GM21576 (cell line): Measurements from ENCODE around the gene PPP2R2C.

ENCODE experiments used
- ATAC-seq: cut with Tn5 transposase; IDR thresholded peaks from one replicate; pipeline ENCODE4 v1.9.1; 2021; ENCODE audit warnings: mild to moderate bottlenecking, moderate library complexity; ENCODE audit not compliant: unreplicated experiment

Gene PPP2R2C

DNA sequence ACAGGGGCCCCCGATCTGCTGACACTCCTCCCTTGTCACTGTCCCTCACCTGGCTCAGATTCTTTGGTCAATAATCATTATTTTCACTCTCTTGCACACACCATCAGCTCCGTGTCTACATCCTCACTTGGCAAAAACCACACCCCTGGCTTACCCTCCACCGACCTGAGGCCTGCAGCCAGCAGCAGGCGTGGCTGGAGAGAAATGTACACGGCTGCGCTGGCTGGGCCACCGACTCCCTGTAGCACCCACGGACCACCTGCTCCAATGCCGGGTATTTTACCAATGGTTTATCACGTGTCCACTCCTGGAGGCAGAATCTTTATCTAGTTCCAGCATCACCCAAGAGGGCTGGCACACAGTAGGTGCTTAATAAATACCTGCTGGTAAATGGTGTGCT lies 104.3 kb downstream of the PPP2R2C start:
- ATAC-seq, result no peak

DNA sequence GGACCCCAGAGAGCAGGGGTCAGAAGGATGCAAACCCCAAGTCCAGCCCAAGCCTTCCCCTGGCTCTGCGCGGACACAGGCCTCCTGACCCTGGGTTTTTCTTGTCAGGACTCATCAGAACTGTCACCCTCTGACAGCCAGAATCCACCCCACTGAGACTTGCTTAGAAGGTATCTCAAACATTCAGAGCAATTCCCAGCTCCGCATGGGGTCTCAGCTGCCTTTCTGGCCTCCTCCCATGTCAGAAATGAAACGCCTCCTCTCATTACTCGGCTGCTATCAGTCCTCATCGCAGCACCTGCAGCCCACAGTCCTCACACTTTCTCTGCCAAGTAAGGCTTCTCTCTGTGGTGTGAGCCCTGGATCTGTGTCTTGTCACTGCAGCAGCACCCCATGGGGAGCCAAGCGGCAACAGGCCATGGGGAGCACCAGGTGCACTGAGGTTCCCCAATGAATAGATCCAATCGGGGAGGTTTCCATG lies 105.0 kb downstream of the PPP2R2C start:
- ATAC-seq, result no peak

DNA sequence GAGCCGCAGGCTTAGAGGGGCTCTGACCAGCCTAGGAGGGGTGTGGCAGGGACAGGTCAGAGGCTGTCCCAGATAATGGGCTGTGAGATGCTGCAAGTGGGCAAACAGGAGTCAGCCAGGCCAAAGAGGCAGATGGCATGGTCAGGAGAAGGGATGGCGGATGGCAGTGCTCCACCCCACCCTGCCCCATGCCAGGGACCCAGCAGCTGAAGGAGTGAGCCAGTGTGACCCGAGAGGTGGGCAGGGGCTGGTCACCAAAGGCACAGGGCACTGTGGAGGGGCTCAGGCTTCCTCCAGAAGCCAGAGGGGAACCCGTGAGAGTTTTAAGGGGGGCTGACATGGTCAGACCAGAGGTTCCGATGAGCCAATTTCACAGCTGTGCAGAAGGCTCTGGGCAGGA lies 105.8 kb downstream of the PPP2R2C start:
- no peak for ATAC-seq

DNA sequence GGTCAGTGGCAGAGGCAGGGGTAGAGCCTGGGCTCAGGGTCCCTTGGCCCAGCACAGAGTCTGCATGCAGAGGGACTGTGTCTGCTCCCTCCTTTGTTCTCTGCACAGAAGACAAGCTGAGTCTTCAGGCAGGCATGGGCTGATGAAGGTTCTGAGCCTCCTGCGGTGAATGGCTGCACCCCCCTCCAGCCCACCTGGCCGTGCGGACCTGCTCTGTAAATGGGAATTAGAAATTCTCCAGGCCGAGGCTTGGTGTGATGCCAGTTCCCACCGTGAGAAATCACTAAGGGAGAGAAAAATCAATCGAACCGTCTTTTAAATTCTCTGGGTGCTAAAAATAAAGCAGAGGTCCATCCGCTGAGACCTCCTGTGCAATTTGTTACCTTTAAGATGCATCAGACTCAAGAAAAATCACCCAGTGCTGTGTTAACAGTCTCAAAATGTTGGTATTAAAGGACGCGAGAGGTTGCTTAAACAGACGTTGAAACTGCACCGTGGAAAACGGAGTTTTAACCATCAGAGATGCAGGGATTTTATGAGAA lies 106.8 kb downstream of the PPP2R2C start:
- no peak for ATAC-seq

DNA sequence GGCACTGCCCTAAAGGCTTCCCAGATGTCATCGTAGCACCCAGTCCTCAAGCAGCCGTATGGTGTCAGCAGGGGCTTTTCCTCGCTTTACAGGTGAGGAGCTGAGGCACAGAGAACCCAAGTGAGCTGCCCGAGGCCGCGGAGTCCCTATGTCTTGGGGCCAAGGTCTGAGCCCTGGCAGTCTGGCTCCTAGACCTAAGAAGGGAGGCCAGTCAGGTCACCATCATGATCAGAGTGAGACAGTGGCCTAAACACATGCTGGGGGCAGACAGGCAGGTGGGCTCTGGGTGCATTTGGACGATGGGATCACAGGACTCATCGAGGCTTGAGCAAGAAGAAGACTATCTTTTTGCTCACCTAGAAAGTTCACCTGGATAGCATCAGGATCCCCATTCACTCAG lies 107.8 kb downstream of the PPP2R2C start:
- no peak for ATAC-seq

DNA sequence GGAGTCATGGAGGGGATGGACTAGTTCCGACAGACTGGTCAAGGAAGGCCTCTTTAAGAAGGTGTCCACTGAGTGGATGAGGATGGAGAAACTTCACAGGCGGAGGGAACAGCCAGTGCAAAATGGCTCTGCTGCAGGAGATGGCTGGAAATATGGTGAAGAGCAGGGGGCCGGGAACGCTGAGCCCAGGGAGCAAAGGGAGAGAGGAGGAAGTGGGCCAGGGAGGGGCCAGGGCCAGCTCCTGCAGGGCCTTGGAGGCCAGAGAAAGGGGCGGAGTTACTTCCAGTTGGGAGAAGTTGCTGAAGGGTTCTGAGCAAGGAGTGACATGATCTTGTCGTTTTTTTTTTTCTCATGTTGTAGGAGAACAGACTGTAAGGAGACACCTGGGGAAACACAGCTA lies 108.3 kb downstream of the PPP2R2C start:
- ATAC-seq, result no peak

DNA sequence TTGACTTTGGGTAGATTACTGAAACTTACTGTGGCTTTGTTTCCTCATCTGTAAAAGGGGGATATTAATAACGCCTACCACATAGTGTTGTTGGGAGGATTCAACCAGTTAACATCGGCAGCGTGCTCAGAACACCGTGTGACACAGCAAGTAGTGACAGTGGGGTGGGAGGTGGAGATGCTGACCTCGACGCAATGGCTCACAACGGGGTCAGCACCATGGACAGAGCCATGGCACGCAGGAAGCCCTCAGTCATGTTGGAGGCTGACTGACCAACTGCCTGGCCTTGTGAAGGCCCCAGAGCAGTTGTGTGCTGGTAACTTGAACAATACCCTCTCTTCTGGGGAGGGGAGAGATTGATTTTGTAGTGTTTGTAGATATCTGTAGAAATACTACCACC lies 109.5 kb downstream of the PPP2R2C start:
- ATAC-seq, result no peak

DNA sequence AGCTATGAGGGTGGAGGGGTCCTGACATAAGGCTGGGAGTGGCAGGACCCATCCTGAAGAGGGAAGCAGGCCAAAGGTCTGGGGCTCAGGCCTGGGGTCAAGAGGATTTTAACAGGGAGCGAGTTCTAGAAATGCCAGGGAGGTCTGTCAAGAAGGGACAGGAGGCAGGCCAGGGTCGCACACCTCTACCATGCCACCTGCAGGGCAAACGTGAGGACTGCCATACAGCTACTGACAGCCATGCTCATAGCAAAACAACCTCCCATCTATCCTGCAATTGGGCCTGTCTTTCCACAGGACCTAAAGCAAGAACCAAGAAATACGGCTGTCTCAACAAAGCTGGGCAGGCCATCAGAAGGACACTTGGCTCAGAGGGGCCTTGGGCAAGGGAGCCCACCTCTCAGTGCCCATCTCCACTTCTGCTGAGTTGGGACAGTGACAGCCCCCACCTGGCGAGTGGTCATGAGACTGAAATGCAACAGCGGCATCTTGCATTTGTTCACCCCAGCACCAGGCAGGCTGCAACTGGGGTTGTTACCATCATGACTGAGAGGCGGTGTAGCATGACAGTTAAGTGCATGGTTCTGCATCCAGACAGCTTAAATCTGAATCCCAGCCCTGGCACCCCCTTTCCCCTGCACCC lies 110.0 kb downstream of the PPP2R2C start:
- no peak for ATAC-seq

DNA sequence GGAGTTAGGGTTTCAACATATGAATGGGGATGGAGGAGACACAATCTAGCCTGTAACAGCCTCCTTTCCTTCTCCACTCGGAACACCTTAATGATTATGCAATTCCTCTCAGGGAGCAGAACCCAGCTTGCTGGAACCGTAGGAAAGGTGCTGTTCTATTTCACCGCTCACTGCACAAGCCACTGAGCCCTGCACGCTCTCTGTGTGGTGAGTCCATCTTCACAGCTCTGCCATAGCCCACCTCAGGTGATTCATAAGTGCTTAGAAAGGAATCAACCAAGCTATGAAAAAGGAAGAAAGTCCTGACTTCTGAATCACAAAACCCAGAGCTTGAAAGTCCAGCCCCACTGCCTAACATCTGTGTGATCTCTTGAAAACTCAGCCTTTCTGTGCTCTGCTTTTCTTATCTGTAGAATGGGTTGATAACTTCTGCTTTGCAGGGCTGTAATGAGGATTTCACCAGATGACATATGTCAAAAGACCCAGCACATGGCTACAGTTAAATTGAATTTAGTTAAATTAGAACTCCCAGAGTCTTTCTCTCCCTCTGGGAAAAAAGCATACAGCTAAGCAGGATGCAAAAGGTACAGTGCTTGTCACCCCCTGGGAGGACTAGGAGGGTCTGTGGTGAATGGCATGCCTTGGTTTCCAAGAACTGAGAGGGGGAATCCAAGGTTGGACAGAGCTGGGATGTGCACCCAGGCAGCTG lies 111.2 kb downstream of the PPP2R2C start:
- ATAC-seq, result no peak

DNA sequence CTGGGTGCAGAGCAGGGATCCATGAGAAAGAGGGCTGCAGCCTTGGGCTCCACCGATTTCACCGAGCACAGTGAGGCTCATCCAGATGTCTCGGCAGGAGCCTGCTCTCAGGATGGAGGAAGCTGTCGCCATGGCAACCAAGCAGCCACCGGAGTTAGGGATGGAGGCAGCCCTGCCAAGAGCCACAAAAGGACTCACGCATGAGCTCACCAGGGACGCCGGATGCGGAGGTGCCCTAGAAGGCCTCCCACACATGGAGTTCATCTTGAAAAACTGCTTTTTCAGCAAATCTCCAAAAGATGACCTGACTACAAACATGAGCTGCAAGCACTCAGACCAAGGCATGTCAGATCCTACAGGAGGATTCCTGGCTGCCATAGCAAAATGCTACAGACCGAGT lies 112.0 kb downstream of the PPP2R2C start:
- ATAC-seq, result no peak

DNA sequence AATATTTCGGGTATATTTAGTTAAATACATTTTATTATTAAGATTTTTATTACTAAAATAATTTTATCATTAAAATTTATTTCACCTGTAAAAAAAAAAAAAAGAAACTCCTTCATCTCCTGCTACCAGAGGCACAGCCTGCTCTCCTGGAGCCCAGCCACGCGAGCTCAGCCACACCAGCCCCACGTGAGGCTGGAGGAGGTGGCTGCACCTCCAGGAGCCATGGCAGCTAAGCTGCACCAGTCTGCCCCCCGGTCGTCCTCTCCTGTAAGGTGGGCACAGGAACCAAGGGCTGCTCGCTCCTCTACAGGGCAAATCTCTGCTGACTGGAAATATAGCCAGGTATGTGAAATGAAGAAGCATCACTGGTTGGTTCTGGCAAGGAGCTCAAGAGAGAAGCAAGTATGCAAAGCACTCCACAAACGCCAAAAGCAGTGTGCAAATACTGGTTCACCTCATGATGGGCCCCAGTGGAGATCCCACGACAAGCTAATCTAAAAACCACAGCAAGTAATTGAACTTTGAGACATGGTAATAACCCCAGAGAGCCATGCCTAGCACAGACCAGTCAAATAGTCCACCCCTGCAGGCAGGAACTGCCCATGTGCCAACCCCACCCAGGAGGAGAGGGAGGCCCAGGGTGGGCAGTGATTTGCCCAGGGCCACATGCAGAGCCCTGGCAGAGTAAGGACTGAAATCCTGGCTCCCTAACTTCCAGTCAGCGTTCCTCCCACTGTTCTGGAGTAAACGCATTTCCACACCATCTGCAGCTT lies 112.7 kb downstream of the PPP2R2C start:
- ATAC-seq, result no peak

DNA sequence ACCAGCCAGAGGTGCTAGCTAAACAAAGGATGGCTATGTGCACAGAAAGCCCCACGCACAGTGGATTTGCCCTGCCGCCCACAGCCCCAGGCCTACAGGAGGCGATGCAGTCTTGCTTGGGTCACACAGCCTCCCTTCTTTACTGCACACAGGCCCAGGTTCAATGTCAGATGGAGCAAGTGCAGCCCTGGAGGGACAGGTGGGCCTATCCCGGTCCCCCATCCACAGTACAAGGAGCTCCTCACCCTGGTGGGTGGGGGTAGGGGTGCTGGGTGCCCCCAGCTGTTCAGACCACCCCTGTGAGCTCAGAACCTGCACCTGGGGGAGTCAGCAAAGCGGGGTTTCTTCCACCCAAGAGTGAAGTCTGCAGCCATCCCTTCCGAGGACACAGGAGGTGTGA lies 114.9 kb downstream of the PPP2R2C start:
- ATAC-seq, result no peak

DNA sequence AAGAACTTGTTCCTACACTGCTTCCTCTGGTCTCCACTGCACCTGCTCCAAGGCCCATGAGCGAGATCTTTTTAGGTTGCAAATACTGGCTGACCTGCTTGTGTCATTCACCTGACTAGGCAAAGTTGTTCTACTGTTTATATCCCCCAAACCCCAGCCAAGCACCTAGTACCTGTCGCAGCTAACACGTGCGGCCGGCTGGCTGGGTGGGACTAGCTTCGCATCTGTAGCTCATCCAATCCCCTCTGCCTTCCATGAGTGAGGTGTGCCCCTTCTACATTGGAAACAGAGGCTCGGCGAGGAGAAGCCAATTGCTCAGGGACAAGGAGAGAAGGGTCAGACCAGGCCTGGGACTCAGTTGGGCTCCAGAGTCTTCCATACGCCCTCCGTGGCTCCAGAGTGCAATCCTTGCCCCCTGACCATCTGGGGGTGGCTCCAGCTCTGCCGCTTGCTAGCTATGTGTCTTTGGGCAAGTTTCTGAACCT lies 116.3 kb downstream of the PPP2R2C start:
- ATAC-seq, result no peak

DNA sequence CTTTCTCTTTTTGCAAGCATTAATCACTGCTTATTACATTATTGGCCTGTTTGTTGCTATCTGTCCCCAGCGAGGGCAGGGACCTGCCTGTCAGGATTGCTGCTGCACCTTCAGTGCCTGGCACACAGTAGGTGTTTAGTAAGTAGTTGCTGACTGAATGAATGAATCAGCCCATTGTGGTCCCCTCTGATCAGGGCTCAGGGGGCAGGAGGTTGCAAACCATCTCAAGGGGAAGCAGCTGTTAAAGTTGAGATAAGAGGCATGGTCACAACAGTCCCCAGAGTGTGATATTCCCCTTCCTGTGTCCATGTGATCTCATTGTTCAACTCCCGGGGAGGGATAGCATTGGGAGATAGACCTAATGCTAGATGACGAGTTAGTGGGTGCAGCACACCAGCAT lies 117.4 kb downstream of the PPP2R2C start:
- no peak for ATAC-seq

DNA sequence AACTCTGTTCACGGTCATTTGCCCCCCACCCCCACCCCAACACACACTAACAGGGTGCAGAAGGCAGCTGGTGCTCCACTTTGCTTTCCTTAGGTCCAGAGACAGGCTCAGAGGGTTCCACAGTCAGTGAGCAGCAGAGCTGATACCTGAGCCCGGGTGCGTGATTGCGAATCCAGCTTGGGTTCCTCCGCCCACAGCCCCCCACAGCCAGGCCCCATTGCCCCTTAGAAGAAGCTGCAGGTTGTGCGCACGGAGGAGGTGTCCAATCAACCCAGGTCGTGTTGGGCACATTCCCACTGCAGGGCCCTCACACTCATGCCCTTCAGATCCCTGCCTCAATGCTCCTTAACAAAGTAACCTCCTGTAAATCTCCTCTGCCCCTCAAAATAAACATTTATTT lies 117.8 kb downstream of the PPP2R2C start:
- no peak for ATAC-seq

DNA sequence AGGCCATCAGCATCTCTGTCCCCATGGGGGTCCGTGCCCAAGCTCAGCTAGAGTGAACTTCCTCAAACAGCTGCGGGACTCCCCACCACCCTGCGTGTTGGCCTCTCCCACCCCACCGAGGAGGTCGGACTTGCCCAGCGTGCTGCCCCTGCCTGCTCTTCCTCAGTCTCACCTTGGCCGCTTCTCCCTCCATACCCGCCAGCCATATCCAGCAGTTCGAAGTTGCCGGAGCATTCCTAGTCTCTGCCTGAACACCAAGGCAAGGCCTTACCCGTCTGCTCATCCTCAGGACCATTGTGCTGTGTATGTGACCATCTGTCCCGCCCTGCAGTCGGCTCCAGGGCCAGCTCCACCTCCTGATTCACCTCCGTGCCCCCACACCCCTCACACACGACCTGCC lies 118.3 kb downstream of the PPP2R2C start:
- ATAC-seq, result no peak

DNA sequence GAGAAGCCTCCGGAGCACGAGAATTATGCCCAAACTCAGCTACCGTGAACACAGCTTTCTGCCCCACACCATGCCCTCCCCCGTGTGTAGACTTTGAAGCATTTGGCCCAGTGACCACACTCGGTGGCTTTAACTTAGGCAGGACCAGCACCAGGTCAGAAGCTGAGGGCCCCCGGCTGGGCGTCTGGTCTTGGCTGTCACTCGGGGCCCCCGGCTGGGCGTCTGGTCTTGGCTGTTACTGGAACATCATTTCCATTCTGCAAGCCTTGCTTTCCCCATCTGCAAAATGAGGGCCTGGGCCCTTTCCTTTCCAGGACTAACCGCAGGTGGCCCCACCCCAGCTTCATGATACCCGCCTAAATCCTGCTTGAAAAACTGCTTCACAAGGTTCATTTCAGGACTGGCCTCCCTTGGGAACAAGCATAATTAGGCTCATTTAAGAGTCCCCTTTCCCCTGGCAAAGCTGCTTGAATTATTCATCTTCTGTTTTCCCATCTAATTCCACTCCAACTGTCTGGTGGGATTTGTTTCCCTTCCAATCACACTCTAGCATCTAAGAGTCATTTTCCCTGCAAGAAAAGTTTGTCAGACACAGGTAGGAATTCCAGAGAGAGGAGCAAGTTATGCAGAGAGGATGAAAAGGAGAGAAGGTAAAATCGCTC lies 120.3 kb downstream of the PPP2R2C start:
- no peak for ATAC-seq

DNA sequence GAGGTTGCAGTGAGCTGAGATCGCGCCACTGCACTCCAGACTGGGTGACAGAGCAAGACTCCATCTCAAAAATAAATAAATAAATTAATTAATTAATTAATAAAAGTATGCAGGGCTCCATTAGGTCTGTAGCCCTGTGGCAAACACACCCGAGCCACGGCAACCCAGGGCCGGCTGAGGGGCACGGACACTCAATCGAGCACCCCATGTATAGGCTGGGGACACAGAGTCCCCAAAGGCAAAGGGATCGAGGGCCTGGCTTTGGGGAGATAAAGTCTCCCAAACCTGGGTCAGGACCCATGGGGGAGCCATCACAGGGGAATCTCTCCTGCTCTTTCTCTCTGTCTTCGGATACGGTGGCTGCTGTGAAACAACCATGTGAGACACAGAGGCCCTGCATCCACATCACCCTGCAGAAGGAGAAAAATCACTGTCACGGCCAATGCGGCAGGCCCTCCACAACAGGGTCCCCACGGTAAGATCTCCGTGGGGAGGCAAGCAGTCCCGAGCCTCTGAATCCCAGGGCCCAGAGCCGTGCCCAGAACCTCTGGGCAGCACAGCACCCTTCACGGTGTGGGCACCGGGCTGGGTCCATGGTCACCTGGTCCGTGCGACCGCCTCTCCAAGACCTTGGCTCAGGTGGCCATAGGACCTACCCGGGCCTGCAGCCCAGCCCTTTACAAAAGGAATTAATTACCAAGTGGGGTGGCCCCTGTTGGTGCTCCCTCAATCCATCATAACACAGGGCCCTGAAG lies 121.0 kb downstream of the PPP2R2C start:
- ATAC-seq, result no peak

DNA sequence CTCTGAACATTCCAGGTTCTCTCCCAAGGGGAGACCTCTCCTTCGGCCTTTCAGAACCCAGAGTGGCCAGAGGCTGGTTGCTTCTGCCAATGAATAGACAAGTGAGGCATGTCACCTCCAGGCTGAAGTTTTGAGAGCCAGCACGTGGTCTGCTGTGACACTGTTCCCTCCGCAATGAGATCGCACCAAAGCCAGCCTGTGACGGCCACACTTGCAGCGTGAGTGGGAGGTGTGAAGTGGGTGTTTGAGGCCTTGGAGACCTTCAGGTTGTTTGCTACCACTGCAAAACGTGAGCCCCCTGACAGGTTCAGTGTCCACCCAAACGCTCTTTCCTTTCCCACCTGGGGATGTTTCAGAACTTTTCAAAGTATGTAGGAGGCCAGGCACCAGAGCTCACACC lies 121.8 kb downstream of the PPP2R2C start:
- no peak for ATAC-seq

DNA sequence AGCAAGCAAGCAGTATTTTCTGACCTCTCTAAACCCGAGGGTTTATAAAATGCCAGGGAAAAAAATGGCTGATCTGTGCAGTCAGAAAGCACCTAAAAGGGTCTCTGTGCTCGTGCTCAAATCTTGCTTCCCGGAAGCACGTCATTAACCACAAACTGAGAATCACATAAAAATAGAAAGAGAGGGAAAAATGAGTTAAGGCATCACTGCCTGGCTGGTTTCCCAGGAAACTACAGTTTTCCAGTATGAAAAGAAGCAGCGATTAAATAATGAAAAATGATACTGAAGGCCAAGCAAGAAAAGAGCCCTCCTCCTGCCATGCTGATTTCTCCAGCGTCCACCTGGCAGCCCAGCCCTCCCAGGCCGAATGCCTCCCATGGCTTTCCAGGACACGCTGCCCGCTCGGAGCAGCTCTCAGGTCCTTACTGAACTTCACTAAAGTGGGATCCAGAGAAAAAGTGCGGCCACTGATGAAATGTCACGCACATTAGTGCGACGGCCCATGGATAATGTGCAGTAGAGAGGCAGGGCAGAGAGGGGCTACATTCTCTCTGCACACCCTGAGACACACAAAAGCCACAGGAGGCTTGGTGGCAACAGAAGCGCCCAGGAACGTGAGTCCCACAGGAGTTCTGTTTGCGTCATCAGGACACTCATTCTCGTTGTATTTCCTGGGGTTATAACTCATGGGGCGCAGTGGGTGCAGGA lies 122.4 kb downstream of the PPP2R2C start:
- no peak for ATAC-seq
